SK-N-SH (cell line): Measurements from ENCODE around the gene ACSS2. TPM values are rescaled to one million over a fixed set of nuclear protein-coding genes. Genes with fewer than 3 reads are reported as not detected.

ENCODE experiments used
- CTCF ChIA-PET: fragments of 300-600, 350-600 bp; formaldehyde crosslinking; extraction: SDS; loops from one replicate; lab custom pipeline; 2021; lab: Yijun Ruan, JAX
- POLR2A ChIA-PET: fragments of 350-600 bp; sonication (Branson Sonifier 250); formaldehyde crosslinking; extraction: SDS; loops from one replicate; lab custom pipeline; 2020; ENCODE audit warnings: antibody characterized with exemption, inconsistent platforms; lab: Yijun Ruan, JAX
- DNase-seq: peaks from one replicate; pipeline ENCODE4 v3.0.0; 2012
- H2AFZ ChIP-seq: fragments of 200-600 bp; sonication (generic); 2 replicates; pipeline ENCODE4 v1.8.1; 2016; ENCODE audit warnings: antibody characterized with exemption, mild to moderate bottlenecking, low read depth
- H3F3A ChIP-seq: fragments of 200-600 bp; sonication (generic); replicated peaks from 2 replicates; pipeline ENCODE3; 2016; ENCODE audit warnings: antibody characterized with exemption, mild to moderate bottlenecking; ENCODE audit not compliant: insufficient read depth
- H3K27ac ChIP-seq, 2 experiments: fragments of 200-500 bp in 1 of 2; fragments of 200-600 bp in 1 of 2; sonication (Bioruptor generic) in 1 of 2; sonication (generic), shearing (Covaris generic) in 1 of 2; 2 replicates each; pipeline versions ENCODE4 v1.5.1 to v1.6.1; 2014 to 2016; ENCODE audit warnings: low read depth in 2 of 2, inconsistent platforms in 1 of 2, low read length in 1 of 2, mild to moderate bottlenecking in 1 of 2, mixed read lengths in 1 of 2
- H3K27me3 ChIP-seq: fragments of 200-600 bp; sonication (generic), shearing (Covaris generic); 2 replicates; pipeline ENCODE4 v1.6.1; 2016; ENCODE audit warnings: mixed run types; ENCODE audit not compliant: insufficient read depth
- H3K36me3 ChIP-seq, 2 experiments: fragments of 200-500 bp in 1 of 2; fragments of 200-600 bp in 1 of 2; sonication (Bioruptor generic) in 1 of 2; sonication (generic) in 1 of 2; replicated peaks in 1 of 2; 2 replicates each; pipeline versions ENCODE3 to v1.5.1; 2014 to 2016; ENCODE audit warnings: low read length in 1 of 2, mild to moderate bottlenecking in 1 of 2; ENCODE audit not compliant: insufficient read depth in 2 of 2, control insufficient read depth in 1 of 2
- H3K4me1 ChIP-seq, 2 experiments: fragments of 200-500 bp in 1 of 2; fragments of 200-600 bp in 1 of 2; sonication (Bioruptor generic) in 1 of 2; sonication (generic), shearing (Covaris generic) in 1 of 2; 2 replicates each; pipeline versions ENCODE4 v1.5.1 to v1.6.1; 2014 to 2016; ENCODE audit warnings: low read depth in 1 of 2, low read length in 1 of 2, mixed run types in 1 of 2; ENCODE audit not compliant: insufficient read depth in 2 of 2, control insufficient read depth in 1 of 2
- H3K4me2 ChIP-seq: fragments of 200-600 bp; sonication (generic), shearing (Covaris generic); 2 replicates; pipeline ENCODE4 v1.6.1; 2017; ENCODE audit warnings: mixed run types
- H3K4me3 ChIP-seq, 2 experiments: fragments of 200-500 bp in 1 of 2; fragments of 200-600 bp in 1 of 2; sonication (Bioruptor generic) in 1 of 2; sonication (generic), shearing (Covaris generic) in 1 of 2; 2 replicates each; pipeline versions ENCODE4 v1.5.1 to v1.8.1; 2014 to 2016; ENCODE audit warnings: low read depth in 2 of 2, inconsistent platforms in 1 of 2, low read length in 1 of 2, mild to moderate bottlenecking in 1 of 2, mixed read lengths in 1 of 2, moderate library complexity in 1 of 2
- H3K79me2 ChIP-seq: fragments of 200-600 bp; sonication (generic); 2 replicates; pipeline ENCODE4 v1.8.1; 2017; ENCODE audit warnings: mild to moderate bottlenecking; ENCODE audit not compliant: insufficient read depth
- H3K9ac ChIP-seq: fragments of 200-600 bp; sonication (generic); 2 replicates; pipeline ENCODE4 v1.6.1; 2017; ENCODE audit warnings: mixed run types
- H3K9me2 ChIP-seq: fragments of 200-600 bp; sonication (generic); 2 replicates; pipeline ENCODE4 v1.6.1; 2017; ENCODE audit warnings: mixed run types
- H3K9me3 ChIP-seq: fragments of 200-600 bp; sonication (generic); 2 replicates; pipeline ENCODE4 v1.6.1; 2017; ENCODE audit warnings: mixed run types, mild to moderate bottlenecking, moderate library complexity
- H4K20me1 ChIP-seq: fragments of 200-600 bp; sonication (generic); 2 replicates; pipeline ENCODE4 v1.6.1; 2017; ENCODE audit warnings: mild to moderate bottlenecking, mixed run types; ENCODE audit not compliant: insufficient read depth
- CHD2 ChIP-seq: fragments of 150-350 bp; IDR thresholded peaks from 2 replicates; pipeline ENCODE4 v1.6.1; 2018; ENCODE audit warnings: low read length; ENCODE audit not compliant: partially characterized antibody
- ELF1 ChIP-seq: IDR thresholded peaks from 2 replicates; pipeline ENCODE4 v1.4.0; 2012
- EP300 ChIP-seq, 2 experiments: IDR thresholded peaks; 2 replicates each; pipeline versions ENCODE4 v1.4.0 to v1.6.1; 2012; ENCODE audit warnings: borderline replicate concordance in 1 of 2, low read depth in 1 of 2, low read length in 1 of 2
- EZH2phosphoT487 ChIP-seq: fragments of 200-600 bp; sonication (generic); IDR thresholded peaks from 2 replicates; pipeline ENCODE4 v1.6.1; 2017; ENCODE audit warnings: low read depth, mixed run types, mild to moderate bottlenecking, antibody characterized with exemption, moderate library complexity, borderline replicate concordance
- FOSL2 ChIP-seq: IDR thresholded peaks from 2 replicates; pipeline ENCODE4 v1.4.0; 2012; ENCODE audit warnings: low read depth, mild to moderate bottlenecking, moderate library complexity, borderline replicate concordance
- JUND ChIP-seq: IDR thresholded peaks from 2 replicates; pipeline ENCODE4 v1.4.0; 2012
- POLR2AphosphoS5 ChIP-seq: IDR thresholded peaks from 2 replicates; pipeline ENCODE4 v1.6.1; 2012; ENCODE audit warnings: low read depth, low read length
- RCOR1 ChIP-seq: fragments of 150-350 bp; IDR thresholded peaks from 2 replicates; pipeline ENCODE4 v1.6.1; 2017; ENCODE audit warnings: antibody characterized with exemption, low read length
- REST ChIP-seq: IDR thresholded peaks from 2 replicates; pipeline ENCODE4 v1.6.1; 2012; ENCODE audit warnings: mild to moderate bottlenecking, low read depth, low read length, moderate library complexity
- SMC3 ChIP-seq: IDR thresholded peaks from 2 replicates; pipeline ENCODE4 v1.6.1; 2012; ENCODE audit warnings: low read depth, low read length, improper control_type of control experiment
- TAF1 ChIP-seq: IDR thresholded peaks from 2 replicates; pipeline ENCODE4 v1.6.1; 2012; ENCODE audit warnings: low read depth, mild to moderate bottlenecking, low read length, moderate library complexity, borderline replicate concordance
- WGBS: methylation state at CpG from one replicate; pipeline ENCODE4 v1.1.6; 2017; ENCODE audit warnings: low lambda C conversion rate; 5-methylcytosine and 5-hydroxymethylcytosine counted together
- polyA plus RNA-seq, 3 experiments: library from polyadenylated mRNA; depleted of rRNA; stranded (reverse); fragments of >200 nt; gene quantifications; 2 replicates each; pipeline ENCODE4 v1.2.3, GENCODE V29; 2012
- TF ChIP-seq, protein P1 (sequence below): fragments of 200-600 bp; sonication (generic); IDR thresholded peaks from 2 replicates; pipeline ENCODE4 v1.6.1; 2017; ENCODE audit warnings: antibody characterized with exemption, mild to moderate bottlenecking, moderate library complexity
- TF ChIP-seq, protein P2 (sequence below): IDR thresholded peaks from 2 replicates; pipeline ENCODE4 v1.4.0; 2012; ENCODE audit warnings: low read depth, borderline replicate concordance

ACSS2 gene
- polyA plus RNA-seq, 1 of the 3 experiments (the other 2 are of a cell fraction) = 25.5 TPM

DNA sequence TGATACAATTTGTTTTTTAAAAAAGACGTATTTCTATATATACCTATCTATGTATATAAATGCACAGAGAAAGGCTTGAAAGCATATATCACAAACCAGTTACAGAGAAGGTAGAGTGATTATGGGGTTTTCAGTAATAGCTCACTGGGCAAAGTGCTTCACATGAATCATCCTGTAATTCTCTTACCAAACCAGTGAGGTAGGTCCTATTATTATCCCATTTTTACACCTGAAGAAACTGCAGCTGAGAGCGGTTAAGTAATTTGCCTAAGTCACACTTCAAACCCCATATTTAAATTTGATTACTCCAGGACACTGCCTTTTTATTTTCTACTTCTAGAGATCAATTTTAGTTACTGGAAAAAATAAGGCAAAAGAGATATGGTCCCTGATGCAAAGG is 74.8 kb downstream of the ACSS2 start:
- peaks cover 9% of the 10 kb centered on the region for H3F3A ChIP-seq
- no peak for DNase-seq
- CTCF ChIA-PET = interaction anchor here (1.0 to 2.3 kb wide), 3 partner anchors 10 to 77 kb away, joined by 3 to 9 read pairs (median 3); no protein-coding TSS in a partner anchor
- 94% methylated on average over 2 of the region's 2 CpGs for WGBS
- H3K9me3 ChIP-seq = no peaks in the 10 kb centered on the region
- TF ChIP-seq EP300 (IDR thresholded peaks at IDR 0.05; ENCODE audit: borderline replicate concordance in 1 of 2, low read depth in 1 of 2, low read length in 1 of 2) (no peak), TAF1 (no peak), FOSL2 (no peak), ELF1 (no peak), POLR2AphosphoS5 (no peak), EZH2phosphoT487 (no peak), RCOR1 (no peak), REST (no peak), JUND (no peak), CHD2 (no peak), SMC3 (no peak)
- TF ChIP-seq, protein P1, sequence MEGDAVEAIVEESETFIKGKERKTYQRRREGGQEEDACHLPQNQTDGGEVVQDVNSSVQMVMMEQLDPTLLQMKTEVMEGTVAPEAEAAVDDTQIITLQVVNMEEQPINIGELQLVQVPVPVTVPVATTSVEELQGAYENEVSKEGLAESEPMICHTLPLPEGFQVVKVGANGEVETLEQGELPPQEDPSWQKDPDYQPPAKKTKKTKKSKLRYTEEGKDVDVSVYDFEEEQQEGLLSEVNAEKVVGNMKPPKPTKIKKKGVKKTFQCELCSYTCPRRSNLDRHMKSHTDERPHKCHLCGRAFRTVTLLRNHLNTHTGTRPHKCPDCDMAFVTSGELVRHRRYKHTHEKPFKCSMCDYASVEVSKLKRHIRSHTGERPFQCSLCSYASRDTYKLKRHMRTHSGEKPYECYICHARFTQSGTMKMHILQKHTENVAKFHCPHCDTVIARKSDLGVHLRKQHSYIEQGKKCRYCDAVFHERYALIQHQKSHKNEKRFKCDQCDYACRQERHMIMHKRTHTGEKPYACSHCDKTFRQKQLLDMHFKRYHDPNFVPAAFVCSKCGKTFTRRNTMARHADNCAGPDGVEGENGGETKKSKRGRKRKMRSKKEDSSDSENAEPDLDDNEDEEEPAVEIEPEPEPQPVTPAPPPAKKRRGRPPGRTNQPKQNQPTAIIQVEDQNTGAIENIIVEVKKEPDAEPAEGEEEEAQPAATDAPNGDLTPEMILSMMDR = no peak
- TF ChIP-seq, protein P2, sequence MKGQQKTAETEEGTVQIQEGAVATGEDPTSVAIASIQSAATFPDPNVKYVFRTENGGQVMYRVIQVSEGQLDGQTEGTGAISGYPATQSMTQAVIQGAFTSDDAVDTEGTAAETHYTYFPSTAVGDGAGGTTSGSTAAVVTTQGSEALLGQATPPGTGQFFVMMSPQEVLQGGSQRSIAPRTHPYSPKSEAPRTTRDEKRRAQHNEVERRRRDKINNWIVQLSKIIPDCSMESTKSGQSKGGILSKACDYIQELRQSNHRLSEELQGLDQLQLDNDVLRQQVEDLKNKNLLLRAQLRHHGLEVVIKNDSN = no peak
- no peaks in the 10 kb centered on the region for H4K20me1 ChIP-seq
- H3K79me2 ChIP-seq = peaks cover 33% of the 10 kb centered on the region; the same call in 1 of the 2 replicates
- no peaks in the 10 kb centered on the region for H3K9me2 ChIP-seq
- H3K27me3 ChIP-seq = no peaks in the 10 kb centered on the region
- no peak overlapping the region for H3K4me2 ChIP-seq
- POLR2A ChIA-PET = no interaction called here
- peaks cover 9 to 23% of the 10 kb centered on the region in 2 experiments; a peak in 3 of 4 replicates for H3K4me1 ChIP-seq
- H3K4me3 ChIP-seq = no peak overlapping the region
- H3K27ac ChIP-seq = no peak overlapping the region
- no peak overlapping the region for H3K9ac ChIP-seq
- H3K36me3 ChIP-seq = peaks cover 15 to 31% of the 10 kb centered on the region in 2 experiments
- H2AFZ ChIP-seq = no peak overlapping the region
